D721Med (cell line): ENCODE data around the gene NWD2.

Experiments
- DNase-seq: peaks from one replicate; pipeline ENCODE4 v3.0.0; 2011; ENCODE audit warnings: low spot score; ENCODE audit not compliant: insufficient read length
- FAIRE-seq: peaks from 2 replicates; lab custom pipeline; 2011; peaks lifted over from hg19 to GRCh38; lab: Jason Lieb, UNC
- TF ChIP-seq, protein P1 (sequence below): IDR thresholded peaks from 2 replicates; pipeline ENCODE4 v1.5.1; 2012; ENCODE audit warnings: mild to moderate bottlenecking, control low read depth; ENCODE audit not compliant: insufficient read depth; ENCODE audit errors: missing control alignments

NWD2 gene

DNA sequence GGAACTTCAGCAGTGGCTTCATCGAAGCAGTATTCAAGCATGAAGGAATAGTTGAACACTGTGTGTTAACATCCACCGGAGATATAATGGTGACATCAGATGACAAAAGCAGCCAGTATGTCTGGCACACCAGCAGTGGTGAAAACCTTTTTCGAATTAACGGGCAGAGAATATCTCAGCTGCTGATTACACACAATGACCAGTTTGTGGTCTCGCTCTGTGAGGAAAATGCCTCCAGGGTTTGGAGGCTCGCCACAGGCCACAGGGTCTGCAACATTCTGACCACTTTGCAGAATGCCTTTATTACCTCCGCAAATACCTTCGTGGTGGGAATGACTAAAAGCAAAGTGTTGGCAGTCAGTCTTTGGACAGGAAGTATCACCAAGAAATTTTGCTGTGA lies 201.5 kb downstream of the NWD2 start:
- FAIRE-seq: no peak
- TF ChIP-seq, protein P1, sequence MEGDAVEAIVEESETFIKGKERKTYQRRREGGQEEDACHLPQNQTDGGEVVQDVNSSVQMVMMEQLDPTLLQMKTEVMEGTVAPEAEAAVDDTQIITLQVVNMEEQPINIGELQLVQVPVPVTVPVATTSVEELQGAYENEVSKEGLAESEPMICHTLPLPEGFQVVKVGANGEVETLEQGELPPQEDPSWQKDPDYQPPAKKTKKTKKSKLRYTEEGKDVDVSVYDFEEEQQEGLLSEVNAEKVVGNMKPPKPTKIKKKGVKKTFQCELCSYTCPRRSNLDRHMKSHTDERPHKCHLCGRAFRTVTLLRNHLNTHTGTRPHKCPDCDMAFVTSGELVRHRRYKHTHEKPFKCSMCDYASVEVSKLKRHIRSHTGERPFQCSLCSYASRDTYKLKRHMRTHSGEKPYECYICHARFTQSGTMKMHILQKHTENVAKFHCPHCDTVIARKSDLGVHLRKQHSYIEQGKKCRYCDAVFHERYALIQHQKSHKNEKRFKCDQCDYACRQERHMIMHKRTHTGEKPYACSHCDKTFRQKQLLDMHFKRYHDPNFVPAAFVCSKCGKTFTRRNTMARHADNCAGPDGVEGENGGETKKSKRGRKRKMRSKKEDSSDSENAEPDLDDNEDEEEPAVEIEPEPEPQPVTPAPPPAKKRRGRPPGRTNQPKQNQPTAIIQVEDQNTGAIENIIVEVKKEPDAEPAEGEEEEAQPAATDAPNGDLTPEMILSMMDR: no peak
- no peak for DNase-seq

GRCh38 chr4:37447886-37448285 lies 203.3 kb downstream of the NWD2 start:
- FAIRE-seq (no peak), DNase-seq (no peak)
- TF ChIP-seq, protein P1: no peak

DNA sequence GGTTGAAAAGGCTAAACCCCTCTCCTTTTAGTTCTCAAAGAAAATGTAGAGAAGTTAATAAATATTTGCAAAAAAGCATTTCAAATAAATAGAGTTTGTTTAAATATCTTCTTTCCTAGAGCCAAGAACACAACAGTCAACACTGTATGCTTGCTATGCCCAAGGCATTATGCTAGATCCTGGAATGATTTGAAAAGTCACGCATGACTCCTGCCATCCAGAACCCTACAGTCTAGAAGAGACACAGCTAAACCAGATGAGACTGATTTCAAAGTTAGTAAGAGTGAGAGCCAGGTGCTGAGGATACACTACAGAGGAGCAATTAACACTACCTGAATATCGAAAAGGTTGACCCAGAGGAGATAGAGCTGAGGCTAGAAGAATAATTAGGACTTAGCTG lies 205.8 kb downstream of the NWD2 start:
- DNase-seq (no peak), FAIRE-seq (no peak)
- TF ChIP-seq, protein P1: no peak

GRCh38 chr4:37450911-37451310 lies 206.4 kb downstream of the NWD2 start:
- FAIRE-seq: no peak
- DNase-seq: no peak
- TF ChIP-seq, protein P1: no peak

DNA sequence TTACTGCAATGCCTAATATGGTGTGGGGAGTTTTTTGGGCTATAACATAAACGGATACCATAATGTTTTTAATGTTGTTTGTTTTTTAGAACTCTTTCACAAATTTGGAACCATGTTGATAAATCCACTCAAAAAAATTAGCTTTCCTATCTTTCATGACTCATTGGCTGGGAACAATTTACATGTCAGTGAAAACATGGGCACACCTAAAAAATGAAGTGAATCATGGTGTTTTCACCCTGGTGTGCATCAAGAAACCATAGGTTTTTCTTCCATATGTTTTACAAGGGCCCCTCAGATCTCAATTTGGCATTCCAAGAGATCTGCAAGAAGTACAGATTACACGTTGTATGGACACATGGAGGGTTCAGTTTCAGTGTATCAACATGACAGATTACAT lies 207.1 kb downstream of the NWD2 start:
- no peak for DNase-seq
- FAIRE-seq: no peak
- TF ChIP-seq, protein P1: no peak

DNA sequence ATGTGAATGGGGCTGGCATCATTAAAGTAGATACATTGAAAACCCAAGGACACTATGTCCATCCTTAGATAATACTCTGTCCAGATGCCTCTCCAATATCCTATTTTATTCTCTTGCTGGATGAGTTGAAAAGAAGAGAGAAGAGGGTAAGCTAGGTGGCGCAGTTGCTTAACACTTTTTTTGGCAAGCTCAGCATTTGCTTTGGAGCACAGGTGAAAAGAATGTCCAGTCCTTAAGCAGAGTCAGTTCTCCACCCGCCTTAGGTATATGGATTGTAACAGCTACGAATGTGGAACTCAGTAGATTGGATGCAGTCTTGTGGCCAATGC lies 208.4 kb downstream of the NWD2 start:
- peak; percentile 46 for FAIRE-seq
- peak; percentile 24 for DNase-seq
- TF ChIP-seq, protein P1: peak; percentile 83

DNA sequence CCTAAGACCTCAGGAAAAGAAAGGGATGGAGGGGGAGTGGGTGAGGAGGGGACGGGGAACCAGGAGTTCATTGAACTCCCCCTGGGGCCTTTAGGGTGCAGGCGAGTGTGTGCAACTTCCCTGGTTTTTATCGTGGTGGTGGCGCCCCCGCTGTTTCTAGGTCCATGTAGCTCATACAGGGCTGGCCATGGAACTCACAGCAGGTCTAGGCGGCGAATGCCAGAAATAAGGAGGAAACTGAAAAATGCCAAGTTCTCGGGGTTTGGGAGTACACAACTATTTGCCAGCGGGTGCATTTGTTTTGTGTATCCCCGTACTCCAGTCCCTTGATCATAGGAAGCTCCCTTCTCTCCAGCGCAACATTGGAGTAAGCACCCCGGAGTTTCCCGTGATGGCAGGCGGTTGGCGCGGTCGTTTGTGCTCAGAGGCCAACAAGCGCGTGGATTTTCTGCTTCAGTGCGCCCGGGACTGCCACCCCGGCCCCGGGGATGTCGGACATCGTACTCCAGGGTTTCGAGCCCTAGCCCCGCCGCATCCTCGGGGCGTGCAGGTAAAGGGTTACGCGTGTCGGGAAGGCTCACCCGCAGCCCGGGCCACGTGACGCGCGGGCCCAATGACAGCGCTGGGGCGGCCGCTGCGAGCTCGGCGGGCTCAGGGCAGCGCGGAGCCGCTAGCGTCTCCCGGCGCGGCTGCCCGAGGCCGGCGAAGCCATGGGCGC lies 208.9 kb downstream of the NWD2 start:
- FAIRE-seq: no peak
- TF ChIP-seq, protein P1: no peak
- DNase-seq: peak; percentile 36
